HG02763 (cell line): ENCODE measurements around the gene RASGRP1.

Experiments used
- ATAC-seq: cut with Tn5 transposase; IDR thresholded peaks from one replicate; pipeline ENCODE4 v1.9.1; 2021; ENCODE audit warnings: mild to moderate bottlenecking, moderate library complexity; ENCODE audit not compliant: unreplicated experiment

RASGRP1 gene

DNA sequence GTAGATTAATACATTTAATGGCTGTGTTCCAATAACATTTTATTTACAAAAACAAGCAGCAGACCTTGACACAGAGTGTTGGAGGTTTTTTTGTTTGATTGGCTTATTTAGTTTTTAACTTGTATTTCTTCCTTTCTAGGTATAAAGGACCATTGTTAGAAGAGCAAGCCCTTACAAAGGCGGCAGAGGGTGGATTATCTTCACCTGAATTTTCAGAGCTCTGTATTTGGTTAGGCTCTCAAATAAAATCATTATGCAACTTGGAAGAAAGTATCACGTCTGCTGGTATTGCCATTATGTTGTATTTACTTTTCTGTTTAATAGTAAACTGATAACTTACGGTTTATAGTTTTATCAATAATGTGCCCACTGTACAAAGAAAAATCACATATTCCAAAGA is 100.7 kb downstream of the RASGRP1 start:
- no peak for ATAC-seq

GRCh38 chr15:38461066-38461833 is 103.4 kb downstream of the RASGRP1 start:
- no peak for ATAC-seq

GRCh38 chr15:38460543-38460942 is 104.1 kb downstream of the RASGRP1 start:
- ATAC-seq, result no peak

- ATAC-seq, result no peak
These were observed 105.1 kb downstream of the RASGRP1 start for GRCh38 chr15:38459480-38459879.

GRCh38 chr15:38458646-38459045 is 106.0 kb downstream of the RASGRP1 start:
- ATAC-seq, result no peak

DNA sequence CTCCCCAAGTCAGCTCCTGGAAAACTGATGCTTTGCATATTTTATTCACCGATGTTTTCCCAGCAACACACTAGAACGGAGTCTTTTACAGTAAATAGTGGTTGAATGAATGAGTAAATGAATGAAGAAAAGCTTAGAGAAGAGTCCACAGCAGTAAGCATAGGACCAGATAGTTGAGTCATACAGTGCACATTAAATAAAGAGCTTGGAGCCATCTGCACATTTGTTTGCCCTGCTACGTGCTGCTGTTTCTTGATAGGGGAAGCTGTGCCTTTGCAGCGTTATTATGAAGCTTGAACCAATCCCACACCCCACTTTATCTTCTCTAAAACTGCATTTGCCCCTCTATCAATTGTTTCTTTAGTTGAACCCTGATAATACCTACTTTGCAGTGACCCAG is 109.5 kb downstream of the RASGRP1 start:
- ATAC-seq, result no peak

GRCh38 chr15:38454696-38455090 is 109.9 kb downstream of the RASGRP1 start:
- no peak for ATAC-seq

DNA sequence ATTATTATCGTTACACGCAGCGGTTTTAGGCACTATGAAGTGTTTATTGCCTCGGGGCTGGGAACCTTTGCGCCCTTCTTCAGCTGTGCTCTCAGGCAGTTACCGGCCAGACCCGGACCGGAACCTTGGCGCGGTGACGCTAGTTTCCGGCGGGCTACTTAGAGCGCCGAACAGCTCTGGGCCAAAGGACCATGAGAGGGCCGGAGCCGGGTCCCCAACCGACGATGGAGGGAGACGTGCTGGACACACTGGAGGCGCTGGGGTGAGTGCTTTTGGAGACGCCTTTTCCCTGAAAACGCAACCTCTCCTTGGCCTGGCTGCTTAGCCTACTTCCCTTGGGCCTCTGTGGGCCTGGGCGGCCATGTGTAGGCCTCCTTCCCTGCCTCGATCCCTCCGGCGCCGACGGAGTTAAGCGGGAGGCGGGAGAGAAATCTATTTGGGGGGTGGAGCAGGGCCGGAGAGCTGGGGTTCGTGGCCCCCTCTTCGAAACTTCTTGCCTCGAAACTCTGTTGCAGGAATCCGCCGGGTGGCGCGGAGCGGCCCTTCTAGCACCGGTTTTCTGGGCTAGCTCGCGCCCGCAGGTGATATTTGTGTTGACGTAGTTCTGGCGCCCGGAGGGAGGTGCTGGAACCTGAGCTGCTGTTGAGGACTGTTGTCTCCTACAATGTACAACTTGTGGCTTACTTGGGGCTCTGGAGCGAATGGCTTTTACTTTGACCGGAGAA is 110.5 kb downstream of the RASGRP1 start, which contains the start of gene FAM98B:
TSS of gene FAM98B (plus strand) at position 157 of the 725 bp plus-strand sequence. CDS start at position 192, 35 bp downstream.
- ATAC-seq, result peak; percentile 93

DNA sequence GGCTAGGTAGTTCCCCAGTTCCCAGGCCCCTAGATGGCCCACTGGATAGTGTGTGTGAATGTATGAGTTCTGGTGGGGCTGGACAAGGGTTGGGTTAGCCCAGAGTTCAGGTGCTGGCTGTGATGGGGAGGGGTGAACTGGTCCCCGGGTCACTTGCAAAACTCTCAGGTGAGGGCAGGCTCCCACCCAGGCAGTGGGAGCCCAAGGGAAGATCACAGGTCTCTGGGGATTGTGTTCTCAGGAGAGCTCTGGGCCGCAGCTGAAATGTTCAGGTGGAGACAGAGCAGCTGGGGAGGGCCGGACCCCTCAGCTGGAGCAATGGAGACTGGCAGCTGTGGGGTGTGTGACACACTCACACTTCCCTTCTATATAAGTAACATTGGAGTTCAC is 123.5 kb downstream of the RASGRP1 start:
- ATAC-seq, result no peak

GRCh38 chr15:38440353-38441129 is 124.1 kb downstream of the RASGRP1 start:
- ATAC-seq, result no peak
